NCI-H2107 (cell line): ENCODE data around the gene RAB15.
A peak's percentile ranks its signal among the peaks of the same experiment; 100 is the strongest.

Experiments used
- DNase-seq: peaks from one replicate; lab custom pipeline; 2025; lab: John Stamatoyannopoulos, UW

The RAB15 gene

GRCh38 chr14:64990296-64990695 is 18.2 kb upstream of the RAB15 start:
- no peak for DNase-seq

- DNase-seq: no peak
Observed at GRCh38 chr14:64987438-64987767, 15.3 kb upstream of the RAB15 start.

GRCh38 chr14:64986648-64987437 is 14.7 kb upstream of the RAB15 start, which contains the start of gene FNTB:
Gene FNTB, plus strand, starts transcription at chr14:64986895. Its CDS starts 59 bp downstream, at chr14:64986954.
- DNase-seq: peak; percentile 97

GRCh38 chr14:64983439-64984310 is 11.5 kb upstream of the RAB15 start:
- peak; percentile 24 for DNase-seq

- DNase-seq: peak; percentile 54
Observed at GRCh38 chr14:64979336-64980074, 7.4 kb upstream of the RAB15 start.

- DNase-seq: no peak
Observed at GRCh38 chr14:64974563-64974962, 2.4 kb upstream of the RAB15 start.

GRCh38 chr14:64973826-64974225 is 1.7 kb upstream of the RAB15 start:
- no peak for DNase-seq

- DNase-seq: no peak
Observed at GRCh38 chr14:64973026-64973442, 898 bp upstream of the RAB15 start.

GRCh38 chr14:64971491-64971942 is 619 bp downstream of the RAB15 start:
- no peak for DNase-seq

- DNase-seq: no peak
Observed at GRCh38 chr14:64970776-64971477, 1.2 kb downstream of the RAB15 start.

GRCh38 chr14:64970041-64970440 is 2.1 kb downstream of the RAB15 start:
- no peak for DNase-seq

GRCh38 chr14:64968651-64969050 is 3.5 kb downstream of the RAB15 start:
- no peak for DNase-seq

GRCh38 chr14:64968167-64968566 is 4.0 kb downstream of the RAB15 start:
- DNase-seq: no peak

- no peak for DNase-seq
Observed at GRCh38 chr14:64966976-64967375, 5.2 kb downstream of the RAB15 start.

GRCh38 chr14:64965356-64966000 is 6.7 kb downstream of the RAB15 start:
- no peak for DNase-seq

GRCh38 chr14:64963611-64964010 is 8.5 kb downstream of the RAB15 start:
- no peak for DNase-seq

GRCh38 chr14:64960762-64961276 is 11.3 kb downstream of the RAB15 start:
- DNase-seq: peak; percentile 91

- no peak for DNase-seq
Observed at GRCh38 chr14:64958743-64959142, 13.4 kb downstream of the RAB15 start.

GRCh38 chr14:64958201-64958600 is 13.9 kb downstream of the RAB15 start:
- DNase-seq: no peak

- no peak for DNase-seq
Observed at GRCh38 chr14:64956697-64957406, 15.3 kb downstream of the RAB15 start.
